OCI-M1 (cell line): Measurements from ENCODE around the gene MTLN.
"Not testable (repeated sequence)": the region's sequence is repeated elsewhere in the genome, so short reads cannot be mapped to it uniquely, and the experiment has no call there.

Experiments used
- DNase-seq: peaks from one replicate; lab custom pipeline; 2025; lab: John Stamatoyannopoulos, UW

MTLN gene, protein sequence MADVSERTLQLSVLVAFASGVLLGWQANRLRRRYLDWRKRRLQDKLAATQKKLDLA

DNA sequence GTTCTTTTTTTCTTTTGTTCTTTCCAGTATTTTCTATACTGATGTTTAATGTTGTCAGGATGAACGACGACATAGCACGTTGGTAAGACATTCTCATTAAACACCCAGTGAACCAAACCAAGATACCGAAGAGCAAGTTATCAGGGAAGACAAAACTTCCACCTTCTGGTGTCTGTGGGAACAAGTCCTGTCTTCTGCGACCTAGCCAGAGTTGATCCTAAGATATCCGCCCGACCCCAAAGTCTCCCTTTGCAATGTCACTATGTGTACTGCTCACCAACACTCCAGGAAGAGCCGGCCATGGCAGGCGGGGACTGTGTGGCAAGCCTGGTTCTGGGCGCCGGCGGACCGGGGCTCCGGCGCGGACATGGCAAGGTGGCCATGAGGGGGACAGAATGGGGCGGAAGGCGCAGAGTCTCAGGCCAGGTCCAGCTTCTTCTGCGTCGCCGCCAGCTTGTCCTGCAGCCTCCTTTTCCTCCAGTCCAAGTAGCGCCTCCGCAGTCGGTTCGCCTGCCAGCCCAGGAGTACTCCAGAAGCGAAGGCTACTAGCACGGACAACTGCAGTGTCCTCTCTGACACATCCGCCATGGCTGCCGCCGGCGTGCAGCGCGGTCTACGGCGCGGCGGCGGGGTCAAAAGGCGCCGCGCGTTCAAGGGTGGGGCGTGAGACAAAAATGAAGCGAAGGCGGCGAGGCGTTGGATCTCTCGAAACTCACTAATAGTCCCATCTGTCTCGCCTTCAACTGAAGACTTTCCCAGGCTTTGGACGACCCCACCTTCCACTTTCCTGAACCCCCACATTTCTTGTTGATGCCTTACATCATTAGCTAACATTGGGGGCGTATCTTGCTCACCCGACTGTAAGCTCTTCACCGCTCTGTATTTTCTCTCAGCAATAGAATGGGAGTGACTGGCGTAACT lies at the start of gene MTLN:
Gene MTLN (minus strand): TSS at position 610 of the 921 bp plus-strand sequence. CDS start 22 bp downstream, at position 588.
- DNase-seq: peak; percentile 52

DNA sequence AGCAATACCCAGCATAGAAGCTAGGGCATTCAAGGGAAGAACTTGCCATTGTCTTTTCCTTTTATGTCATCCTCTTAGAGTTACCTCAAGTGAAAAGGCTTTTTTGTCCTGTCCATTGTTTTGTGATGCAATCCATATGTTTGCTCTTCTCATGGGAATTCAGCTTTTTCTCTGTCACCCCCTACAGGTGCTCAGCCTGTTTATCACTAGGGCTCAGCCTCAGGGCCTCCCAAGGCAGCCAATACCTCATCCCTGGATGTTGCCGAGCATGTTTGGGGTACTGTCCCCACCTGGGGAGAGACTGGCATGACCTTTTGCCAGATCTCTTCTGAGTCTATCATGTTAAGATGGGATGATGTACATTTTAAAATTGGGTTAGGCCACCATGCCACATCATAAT lies 49.6 kb upstream of the MTLN start:
- not testable (repeated sequence) for DNase-seq

DNA sequence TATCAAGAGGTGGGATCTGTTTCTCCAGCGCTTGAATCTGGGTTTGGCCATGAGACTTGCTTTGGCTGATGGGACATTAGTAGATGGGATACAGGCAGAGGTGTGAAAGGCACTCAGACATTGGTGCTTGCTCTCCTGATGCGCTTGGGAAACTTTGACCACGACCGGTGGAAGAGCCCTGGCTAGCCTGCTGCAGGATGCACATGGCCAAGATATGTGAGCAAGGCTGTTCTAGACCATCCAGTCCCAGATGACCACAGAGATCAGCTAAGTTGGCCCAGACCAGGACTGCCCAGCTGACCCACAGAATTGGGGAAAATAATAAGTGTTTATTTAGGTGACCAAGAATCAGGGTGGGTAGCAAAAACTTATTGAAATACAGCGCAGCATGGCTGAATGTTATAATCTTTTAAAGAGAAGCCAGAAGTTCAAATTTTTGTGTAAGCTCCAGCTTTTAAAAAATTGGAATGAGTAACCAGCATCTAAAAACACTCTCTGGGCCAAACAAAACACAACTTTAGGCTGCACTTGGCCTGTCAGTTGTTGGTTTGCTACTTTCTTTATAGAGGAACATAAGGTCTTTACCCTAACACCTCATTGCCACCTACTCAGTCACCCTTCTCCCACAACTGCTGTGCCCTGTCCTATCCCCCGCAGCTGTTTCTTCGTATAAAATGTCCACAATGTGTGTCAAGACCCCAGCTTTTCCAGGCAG lies 35.9 kb upstream of the MTLN start:
- DNase-seq: not testable (repeated sequence)

DNA sequence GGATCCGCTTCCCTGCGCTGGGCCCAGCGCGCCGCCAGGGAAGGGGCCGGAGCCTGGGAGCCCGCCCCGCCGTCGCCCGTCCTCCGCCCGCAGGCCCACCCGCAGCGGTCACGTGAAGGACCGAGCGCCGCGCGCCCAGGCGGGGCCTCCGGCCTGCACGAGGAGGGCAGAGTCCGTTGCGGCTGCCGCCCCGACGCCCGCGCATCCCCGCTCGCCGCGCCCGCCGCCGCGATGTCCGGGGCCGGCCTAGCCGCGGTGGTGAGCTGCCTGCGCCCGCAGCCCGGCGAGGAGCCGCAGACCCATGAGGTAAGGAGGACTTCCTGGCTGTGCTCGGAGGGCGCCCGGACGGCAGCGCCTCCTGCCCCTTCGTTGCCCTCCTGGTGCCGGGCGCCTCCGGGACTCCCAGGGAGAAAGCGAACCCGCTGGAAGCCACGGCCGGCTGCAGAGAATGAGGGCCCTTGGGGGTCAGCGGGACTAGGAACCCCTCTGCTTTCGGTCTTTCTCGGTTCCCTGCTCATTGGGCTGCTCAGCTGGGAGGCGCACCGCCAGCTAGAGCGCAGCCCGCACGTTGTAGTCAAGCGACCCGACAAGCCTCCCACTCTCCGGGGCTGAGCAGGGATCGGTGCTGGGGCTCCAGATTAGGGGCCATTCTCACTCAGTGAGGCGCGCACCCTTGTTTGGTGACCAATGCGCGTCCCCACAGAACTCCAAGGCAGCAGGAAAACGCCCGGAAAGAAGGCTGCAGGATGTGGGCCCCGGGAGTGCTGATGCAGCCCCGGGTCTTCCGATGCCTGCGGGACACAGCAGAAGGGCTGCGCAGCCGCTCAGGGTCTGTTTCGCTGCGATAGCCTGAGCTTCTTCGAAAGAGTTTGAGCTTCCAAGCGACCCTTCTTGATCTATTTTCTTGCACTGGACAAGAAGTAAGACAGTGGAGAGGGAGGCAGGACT lies 33.4 kb upstream of the MTLN start:
- not testable (repeated sequence) for DNase-seq

DNA sequence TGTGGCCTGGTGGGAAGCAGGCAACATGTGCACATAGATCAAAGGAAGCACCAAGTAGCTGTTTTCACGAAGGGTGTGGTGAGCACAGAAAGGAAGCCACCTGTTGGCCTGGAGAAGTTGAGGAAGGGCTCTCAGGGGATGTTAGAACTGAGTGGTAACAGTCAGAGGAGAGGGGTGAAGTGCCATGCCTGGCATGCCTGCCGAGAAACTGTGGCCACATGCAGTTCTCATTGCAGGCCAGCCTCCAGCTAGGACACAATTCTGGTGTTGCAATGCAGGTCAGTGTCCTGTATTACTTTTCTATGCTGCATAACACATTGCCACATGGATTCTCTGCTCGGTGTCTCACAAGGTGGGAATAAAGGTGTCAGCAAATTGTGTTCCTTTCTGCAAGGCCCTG lies 30.9 kb upstream of the MTLN start:
- DNase-seq: not testable (repeated sequence)

DNA sequence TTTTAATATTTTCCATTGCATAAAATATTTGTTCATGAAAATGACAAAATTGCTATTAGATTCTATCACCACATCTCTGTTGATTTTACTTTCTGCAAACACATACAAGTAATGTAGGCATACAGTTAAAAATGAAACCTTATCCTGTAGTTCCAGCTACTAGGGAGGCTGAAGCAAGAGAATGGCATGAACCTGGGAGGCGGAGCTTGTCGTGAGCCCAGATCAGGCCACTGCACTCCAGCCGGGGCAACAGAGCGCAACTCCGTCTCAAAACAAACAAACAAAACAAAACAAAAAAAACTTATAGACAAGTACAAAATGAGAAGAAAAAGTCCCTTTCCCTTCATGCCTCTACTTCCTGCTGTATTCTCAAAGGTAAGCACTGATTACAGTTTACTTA lies 22.2 kb upstream of the MTLN start:
- DNase-seq: not testable (repeated sequence)

DNA sequence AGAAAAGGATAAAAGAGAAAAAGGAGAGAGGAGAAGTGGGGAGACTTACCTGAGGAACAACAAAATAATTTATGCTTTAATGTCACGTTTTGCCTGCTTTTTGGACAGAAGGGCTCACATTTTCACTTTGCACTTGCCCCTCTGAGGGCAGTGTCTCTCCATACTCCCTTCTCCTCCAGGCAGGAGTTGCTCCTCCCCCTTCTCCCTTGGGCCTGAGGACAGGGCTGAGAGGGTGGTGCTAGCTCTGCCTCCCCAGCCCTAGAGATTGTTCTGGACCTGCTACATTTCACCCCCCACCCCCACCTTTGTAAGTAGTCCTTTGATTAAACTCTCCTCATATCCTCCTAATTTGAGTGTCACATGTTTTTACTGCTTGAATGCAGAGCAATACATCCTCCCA lies 17.5 kb upstream of the MTLN start:
- not testable (repeated sequence) for DNase-seq

DNA sequence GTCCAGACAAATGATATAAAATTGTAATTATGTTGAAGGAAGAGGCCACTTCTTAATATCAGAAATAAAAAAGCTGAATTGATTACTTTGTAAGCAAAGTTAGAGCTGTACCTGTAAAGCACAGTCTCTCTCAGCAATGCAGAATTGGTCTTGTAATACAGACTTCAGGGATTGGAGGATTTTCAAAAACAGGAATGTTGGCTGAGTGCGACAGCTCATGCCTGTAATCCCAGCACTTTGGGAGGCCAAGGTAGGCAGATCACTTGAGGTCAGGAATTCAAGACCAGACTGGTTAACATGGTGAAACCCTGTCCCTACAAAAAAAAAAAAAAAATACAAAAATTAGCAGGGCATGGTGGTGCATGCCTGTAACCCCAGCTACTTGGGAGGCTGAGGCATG lies 10.3 kb upstream of the MTLN start:
- not testable (repeated sequence) for DNase-seq

DNA sequence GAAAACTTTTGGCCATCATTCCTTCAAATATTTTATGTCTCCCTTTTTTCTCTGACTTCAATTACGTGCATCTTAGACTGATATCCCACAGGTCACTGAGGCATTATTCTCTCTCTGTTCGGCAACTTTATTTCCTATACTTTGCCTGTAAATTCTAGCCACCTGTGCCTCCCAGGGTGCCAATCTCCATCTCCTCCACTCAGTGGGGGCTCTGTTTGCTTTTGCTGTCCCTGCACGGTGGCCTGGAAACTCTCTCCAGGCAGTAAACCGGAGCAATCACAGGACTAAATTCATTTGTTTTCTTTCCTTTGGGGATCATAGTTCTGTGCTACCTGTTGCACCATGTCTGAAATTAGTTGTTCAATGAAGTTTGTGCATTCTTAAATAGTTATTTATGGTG lies 9.6 kb upstream of the MTLN start:
- no peak for DNase-seq

DNA sequence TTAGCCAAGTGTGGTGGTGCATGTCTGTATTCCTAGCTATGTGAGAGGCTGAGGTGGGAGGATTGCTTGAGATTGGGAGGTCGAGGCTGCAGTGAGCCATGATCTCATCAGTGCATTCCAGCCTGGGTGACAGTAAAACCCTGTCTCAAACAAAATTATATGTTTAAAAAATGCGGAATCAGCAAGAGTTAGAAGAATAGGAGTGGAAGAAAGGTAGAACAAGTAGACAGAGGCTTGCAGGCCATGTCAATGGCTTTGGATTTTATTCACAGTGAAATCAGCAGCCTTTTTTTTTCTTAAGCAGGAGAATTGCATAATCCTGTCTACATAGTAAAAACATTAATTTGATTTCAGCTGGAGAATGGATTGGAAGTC lies 7.8 kb upstream of the MTLN start:
- no peak for DNase-seq

DNA sequence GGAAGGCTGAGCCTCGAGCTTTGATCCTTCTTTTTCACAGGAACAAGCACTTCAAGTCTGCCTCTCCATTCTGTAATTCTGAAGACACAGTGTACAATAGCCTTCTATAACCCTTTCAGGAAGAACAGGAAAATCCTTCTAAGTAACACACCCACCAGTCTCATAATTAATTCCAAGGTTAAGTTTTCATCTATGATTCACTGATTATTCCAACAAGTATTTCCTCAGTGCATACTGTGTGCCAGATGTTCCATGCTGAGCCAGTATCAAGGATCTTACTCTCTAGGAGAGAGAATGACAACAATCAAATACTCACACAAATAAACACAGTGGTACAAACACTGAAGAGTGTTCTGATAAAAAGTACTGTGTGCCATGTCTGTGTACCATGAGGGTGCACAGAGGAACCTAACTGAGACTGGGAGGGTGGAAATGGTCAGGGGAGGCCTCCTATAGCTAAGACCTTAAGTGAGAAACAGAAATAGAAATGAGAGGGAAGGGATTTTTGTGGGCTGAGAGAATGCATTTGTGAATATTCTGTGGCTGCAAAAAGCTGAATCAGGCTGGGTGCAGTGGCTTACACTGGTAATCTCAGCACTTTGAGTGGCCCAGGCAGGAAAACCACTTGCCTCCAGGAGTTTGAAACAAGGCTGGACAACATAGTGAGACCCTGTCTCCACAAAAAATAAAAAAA lies 7.3 kb upstream of the MTLN start:
- no peak for DNase-seq

DNA sequence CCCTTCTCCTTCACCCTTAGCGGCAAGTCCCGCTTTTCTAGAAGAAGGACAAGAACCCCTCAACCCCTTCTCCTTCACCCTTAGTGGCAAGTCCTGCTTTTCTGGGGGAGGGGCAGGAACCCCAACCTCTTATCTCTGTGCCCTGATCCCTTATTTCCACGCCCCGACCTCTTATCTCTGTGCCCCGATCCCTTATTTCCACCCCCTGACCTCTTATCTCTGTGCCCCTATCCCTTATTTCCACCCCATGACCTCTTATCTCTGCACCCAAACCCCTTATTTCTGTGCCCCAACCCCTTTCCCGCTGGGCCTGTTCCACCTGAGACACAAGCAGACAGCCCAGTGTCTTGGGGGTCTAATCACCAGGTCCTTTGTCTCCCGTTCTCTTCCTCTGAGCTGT lies 6.5 kb upstream of the MTLN start:
- not testable (repeated sequence) for DNase-seq

DNA sequence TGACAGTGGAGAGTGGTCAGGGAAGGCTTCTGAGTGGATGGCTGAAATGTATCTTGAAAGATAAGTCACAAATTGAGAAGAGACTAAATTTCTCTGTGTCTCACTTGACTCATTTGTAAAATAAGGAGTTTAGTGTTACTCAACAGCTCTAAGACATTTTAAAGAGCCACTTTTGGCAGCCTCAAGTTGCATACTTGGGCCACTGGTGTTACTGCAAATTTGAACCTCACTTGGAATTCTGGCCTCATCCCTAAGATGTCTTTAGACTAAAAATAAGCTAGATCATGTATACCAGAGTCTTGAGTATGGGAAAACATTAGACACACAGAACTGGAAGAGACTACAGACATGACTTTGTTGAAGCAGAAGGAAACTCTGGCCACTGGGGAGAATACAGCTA lies 4.5 kb upstream of the MTLN start:
- DNase-seq: no peak

DNA sequence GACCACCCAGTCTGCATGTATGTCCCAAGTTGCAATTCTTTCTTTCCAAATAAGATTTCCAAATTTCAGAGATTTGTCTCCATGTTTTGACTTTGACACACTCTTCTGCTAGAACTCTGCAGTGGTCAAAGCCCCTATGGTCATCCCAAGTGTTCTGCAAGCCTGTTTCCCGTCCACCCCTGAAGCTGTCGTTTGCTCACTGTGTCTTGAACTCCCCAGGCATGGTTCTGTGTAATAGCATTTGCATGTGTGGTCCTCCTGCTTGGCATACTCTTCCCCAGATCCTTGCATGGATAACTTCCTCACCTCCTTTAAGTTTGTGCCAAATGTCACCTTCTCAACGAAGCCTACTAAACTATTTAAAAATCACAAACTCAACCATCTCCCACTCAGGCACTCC lies 3.9 kb upstream of the MTLN start:
- DNase-seq: no peak

DNA sequence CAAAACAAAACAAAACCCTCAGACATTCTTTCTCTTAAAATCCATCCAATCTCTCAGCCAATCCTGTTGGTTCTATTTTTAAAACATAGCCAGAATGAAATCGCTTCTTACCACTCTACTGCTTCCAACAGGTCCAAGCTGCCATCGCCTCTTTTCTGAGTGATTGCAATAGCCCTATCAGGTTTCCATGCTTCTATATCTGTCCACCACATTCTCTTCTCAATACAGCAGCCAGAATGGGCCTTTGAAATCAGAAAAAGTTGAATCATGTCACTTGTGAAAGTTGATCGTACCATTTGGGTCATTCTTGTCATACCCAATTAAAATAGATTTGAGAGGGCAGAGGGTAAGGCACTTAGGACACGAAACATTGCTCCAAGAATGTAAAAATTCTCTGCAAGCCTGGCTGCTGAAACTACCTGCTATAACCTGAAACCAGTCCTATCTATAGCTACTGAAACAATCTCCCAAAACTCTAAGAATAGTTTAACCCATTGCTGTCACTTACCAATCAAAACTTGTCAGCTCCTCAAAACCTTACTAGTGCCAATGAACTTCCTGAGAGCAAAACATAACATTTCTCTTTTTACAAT lies 3.3 kb upstream of the MTLN start:
- DNase-seq: no peak

DNA sequence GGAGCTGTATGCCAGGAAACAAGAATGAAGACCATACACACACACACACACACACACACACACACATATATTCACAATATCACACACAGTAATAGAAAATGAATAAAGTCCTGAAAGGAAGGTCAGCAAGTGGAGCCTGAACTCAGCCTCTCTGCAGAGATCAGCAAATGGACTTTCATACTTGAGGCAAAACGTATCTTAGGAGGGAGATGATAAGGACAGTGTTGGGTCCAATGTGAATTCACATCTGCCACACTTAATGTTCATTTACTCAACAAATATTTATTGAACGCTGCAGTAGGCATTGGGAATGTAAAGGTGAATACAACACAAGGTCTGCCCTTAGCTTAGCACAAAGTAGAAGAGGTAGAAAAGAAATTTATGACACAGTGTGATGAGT lies 2.7 kb upstream of the MTLN start:
- DNase-seq: no peak

DNA sequence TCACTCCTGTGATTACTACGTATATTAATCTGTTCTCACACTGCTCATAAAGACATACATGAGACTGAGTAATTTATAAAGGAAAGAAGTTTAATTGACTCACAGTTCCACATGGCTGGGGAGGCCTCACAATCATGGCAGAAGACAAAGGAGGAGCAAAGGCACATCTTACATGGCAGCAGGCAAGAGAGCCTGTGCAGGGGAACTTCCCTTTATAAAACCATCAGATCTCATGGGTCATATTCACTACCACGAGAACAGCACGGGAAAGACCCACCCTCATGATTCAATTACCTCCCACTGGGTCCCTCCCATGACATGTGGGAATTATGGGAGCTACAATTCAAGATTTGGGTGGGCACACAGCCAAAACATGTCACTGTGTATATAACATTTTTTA lies 1.2 kb upstream of the MTLN start:
- not testable (repeated sequence) for DNase-seq

DNA sequence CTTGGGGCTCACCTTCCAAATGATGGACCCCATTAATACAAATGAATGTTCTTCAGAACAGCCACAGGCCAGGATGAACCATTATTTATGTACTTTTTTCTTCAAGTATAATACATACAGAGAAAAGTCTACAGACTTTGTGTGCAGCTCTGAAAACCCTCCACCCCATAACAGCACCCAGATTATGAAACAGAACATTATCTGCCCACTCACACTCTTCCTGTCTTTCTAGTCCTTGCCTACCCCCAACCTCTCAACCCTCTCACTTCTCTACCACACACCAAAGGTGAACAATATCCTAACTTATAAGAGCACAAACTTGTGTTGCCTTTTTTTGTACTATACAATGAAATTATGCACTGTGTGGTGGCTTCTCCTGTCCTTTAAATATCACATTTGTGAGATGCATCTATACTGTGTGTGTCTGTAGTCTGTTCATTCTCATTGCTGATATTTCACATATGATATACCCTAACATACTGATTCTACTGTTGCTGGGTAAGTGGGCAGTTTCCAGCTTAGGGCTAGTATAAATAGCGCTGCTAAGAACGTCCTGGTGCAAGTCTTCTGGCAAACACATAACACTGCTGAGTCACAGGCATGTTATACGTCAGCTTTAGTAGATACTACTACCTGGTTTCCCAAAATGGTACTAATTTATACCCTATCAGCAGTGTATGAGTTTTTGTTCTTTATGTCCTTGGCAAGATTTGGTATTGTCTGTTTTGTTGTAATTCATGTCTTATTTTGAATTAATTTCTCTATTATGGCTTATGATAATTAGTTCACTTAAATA lies 6.5 kb downstream of the MTLN start:
- no peak for DNase-seq

DNA sequence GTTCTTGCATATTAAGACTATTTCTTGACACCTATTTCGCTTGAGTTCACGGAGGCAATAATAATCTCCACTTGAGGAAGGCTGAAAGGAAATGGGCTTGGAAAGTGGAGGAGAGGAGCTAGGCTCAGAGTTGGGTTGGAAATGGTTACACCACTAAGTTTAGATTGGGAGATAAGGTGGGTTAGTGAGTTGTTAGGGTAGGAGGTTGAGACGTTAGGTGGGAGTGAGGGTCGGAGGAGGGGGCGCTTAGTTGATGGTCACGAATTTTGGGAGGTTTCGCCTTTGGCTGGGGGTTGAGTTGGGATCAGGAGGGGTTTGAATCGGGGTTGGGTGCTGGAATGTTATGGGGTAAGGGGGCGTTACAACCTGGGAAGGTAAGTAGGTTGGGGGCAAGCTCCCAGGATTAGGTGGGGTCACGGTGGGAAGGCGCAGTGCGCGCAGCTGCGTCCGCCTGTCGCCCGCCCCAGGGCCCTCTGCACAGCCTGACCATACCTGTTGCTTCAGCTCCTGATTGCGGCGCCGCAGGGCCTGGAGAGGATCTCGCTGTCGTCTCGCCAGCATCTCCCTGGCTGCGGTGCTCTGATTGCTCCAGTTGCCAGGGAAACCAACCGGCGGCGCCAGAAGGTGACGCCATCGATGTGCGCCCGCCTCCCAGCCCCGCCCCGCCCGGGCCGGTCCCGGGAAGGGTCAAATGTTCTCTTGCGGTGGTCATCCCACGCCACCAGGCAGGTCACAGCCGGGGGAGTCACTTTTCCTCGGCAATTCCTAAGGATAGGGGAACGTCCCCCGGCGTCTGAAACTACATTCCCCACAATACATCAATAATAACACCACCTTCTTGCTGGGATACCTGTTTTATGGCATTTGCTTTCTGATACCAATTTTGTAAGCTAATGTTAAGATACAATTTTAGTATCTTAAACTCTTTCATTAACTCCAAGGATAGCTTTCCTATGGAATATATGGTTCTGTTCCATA lies 7.7 kb downstream of the MTLN start, which contains the start of gene NPHP1:
Gene NPHP1 (minus strand): TSS at position 606 of the 978 bp plus-strand sequence. CDS start 45 bp downstream, at position 561.
- peak; percentile 84 for DNase-seq
